Neural cell (in vitro differentiated cells): ENCODE data around the gene SLIT3. TPM values are rescaled to one million over a fixed set of nuclear protein-coding genes. Genes with fewer than 3 reads are reported as not detected.
"Not testable (repeated sequence)": the region's sequence is repeated elsewhere in the genome, so short reads cannot be mapped to it uniquely, and the experiment has no call there.

ENCODE experiments used
- H2AFZ ChIP-seq: fragments of 200-600, 300-800 bp; sonication (generic), shearing (Covaris generic); 2 replicates; pipeline ENCODE4 v1.6.0; 2014; ENCODE audit warnings: low read depth, mild to moderate bottlenecking, antibody characterized with exemption, low read length, moderate library complexity
- H3F3A ChIP-seq: fragments of 200-600 bp; shearing (Covaris generic); 2 replicates; pipeline ENCODE4 v1.6.1; 2016; ENCODE audit warnings: mild to moderate bottlenecking, moderate library complexity, mixed read lengths, antibody characterized with exemption, low read length; ENCODE audit not compliant: insufficient read depth, poor library complexity, severe bottlenecking
- H3K27ac ChIP-seq: fragments of 200-600, 300-800 bp; sonication (generic), shearing (Covaris generic); 2 replicates; pipeline ENCODE4 v1.5.1; 2014; ENCODE audit warnings: mild to moderate bottlenecking, low read length, moderate library complexity
- H3K27me3 ChIP-seq: fragments of 300-800, 200-600 bp; sonication (generic), shearing (Covaris generic); 2 replicates; pipeline ENCODE4 v1.6.0; 2014; ENCODE audit warnings: mild to moderate bottlenecking, low read depth, low read length, moderate library complexity; ENCODE audit not compliant: insufficient read depth
- H3K36me3 ChIP-seq: fragments of 300-800, 200-600 bp; sonication (generic), shearing (Covaris generic); 2 replicates; pipeline ENCODE4 v1.5.1; 2014; ENCODE audit warnings: mild to moderate bottlenecking, antibody characterized with exemption, low read length, moderate library complexity; ENCODE audit not compliant: insufficient read depth
- H3K4me2 ChIP-seq: fragments of 300-800, 200-600 bp; sonication (generic), shearing (Covaris generic); 2 replicates; pipeline ENCODE4 v1.6.0; 2014; ENCODE audit warnings: mild to moderate bottlenecking, low read length
- H3K4me3 ChIP-seq: fragments of 300-800, 200-600 bp; sonication (generic), shearing (Covaris generic); 2 replicates; pipeline ENCODE4 v1.5.1; 2014; ENCODE audit warnings: mild to moderate bottlenecking, low read length, moderate library complexity
- H3K79me2 ChIP-seq: fragments of 200-600 bp; shearing (Covaris generic); replicated peaks from 2 replicates; pipeline ENCODE4 v1.6.0; 2014; ENCODE audit warnings: mild to moderate bottlenecking, low read length, moderate library complexity; ENCODE audit not compliant: insufficient read depth
- H3K9ac ChIP-seq: fragments of 300-800, 200-600 bp; sonication (generic), shearing (Covaris generic); 2 replicates; pipeline ENCODE4 v1.6.1; 2016; ENCODE audit warnings: mild to moderate bottlenecking, low read length, mixed read lengths
- H3K9me2 ChIP-seq: fragments of 200-600 bp; shearing (Covaris generic); 2 replicates; pipeline ENCODE4 v1.6.1; 2016; ENCODE audit warnings: mild to moderate bottlenecking, low read length, mixed read lengths; ENCODE audit not compliant: insufficient read depth
- H3K9me3 ChIP-seq: fragments of 200-600, 300-800 bp; sonication (generic), shearing (Covaris generic); 2 replicates; pipeline ENCODE4 v1.6.1; 2016; ENCODE audit warnings: mild to moderate bottlenecking, mixed run types, low read length, moderate library complexity, mixed read lengths
- H4K20me1 ChIP-seq: fragments of 200-600 bp; shearing (Covaris generic); 2 replicates; pipeline ENCODE4 v1.6.1; 2016; ENCODE audit warnings: mild to moderate bottlenecking, mixed run types; ENCODE audit not compliant: insufficient read depth
- CTCF ChIP-seq: fragments of 450-650 bp; IDR thresholded peaks from 2 replicates; pipeline ENCODE4 v1.5.1; 2014; ENCODE audit warnings: antibody characterized with exemption, mild to moderate bottlenecking, moderate library complexity; ENCODE audit not compliant: poor library complexity, severe bottlenecking
- EP300 ChIP-seq: fragments of 450-650 bp; conservative IDR thresholded peaks from 2 replicates; pipeline ENCODE4 v1.6.1; 2014; ENCODE audit warnings: antibody characterized with exemption, mild to moderate bottlenecking, moderate library complexity; ENCODE audit not compliant: poor library complexity, severe bottlenecking
- EZH2 ChIP-seq: fragments of 200-600, 300-800 bp; shearing (Covaris generic), sonication (generic); IDR thresholded peaks from 2 replicates; pipeline ENCODE4 v1.6.1; 2014; ENCODE audit warnings: antibody characterized with exemption, low read length, borderline replicate concordance, mild to moderate bottlenecking; ENCODE audit not compliant: insufficient read depth, poor library complexity, severe bottlenecking
- MXI1 ChIP-seq: fragments of 450-650 bp; conservative IDR thresholded peaks from 2 replicates; pipeline ENCODE4 v1.6.1; 2014; ENCODE audit warnings: antibody characterized with exemption, mild to moderate bottlenecking; ENCODE audit not compliant: poor library complexity, severe bottlenecking
- POLR2AphosphoS5 ChIP-seq: IDR thresholded peaks from 2 replicates; pipeline ENCODE4 v1.6.1; 2012
- RAD21 ChIP-seq: fragments of 450-650 bp; conservative IDR thresholded peaks from 2 replicates; pipeline ENCODE4 v1.6.1; 2014; ENCODE audit warnings: antibody characterized with exemption, mild to moderate bottlenecking, moderate library complexity
- REST ChIP-seq: IDR thresholded peaks from 2 replicates; pipeline ENCODE4 v1.6.1; 2012; ENCODE audit warnings: borderline replicate concordance
- SMC3 ChIP-seq: fragments of 450-650 bp; conservative IDR thresholded peaks from 2 replicates; pipeline ENCODE4 v1.6.1; 2014; ENCODE audit warnings: antibody characterized with exemption, mild to moderate bottlenecking, moderate library complexity; ENCODE audit not compliant: poor library complexity
- TAF1 ChIP-seq: IDR thresholded peaks from 2 replicates; pipeline ENCODE4 v1.6.1; 2012; ENCODE audit warnings: low read depth
- polyA plus RNA-seq: library from polyadenylated mRNA; depleted of rRNA; stranded (reverse); fragments of >200 nt; gene quantifications from 2 replicates; pipeline ENCODE4 v1.2.3, GENCODE V29; 2014

The SLIT3 gene
- polyA plus RNA-seq, 1 donor from 2014 or later: 1.2 TPM

- Histone ChIP-seq H3K4me2 (no peak overlapping the region), H3K9ac (no peak overlapping the region), H3K27me3 (no peaks in the 10 kb centered on the region), H3F3A (no peaks in the 10 kb centered on the region), H4K20me1 (no peaks in the 10 kb centered on the region), H2AFZ (no peak overlapping the region), H3K27ac (no peak overlapping the region), H3K36me3 (no peaks in the 10 kb centered on the region), H3K4me3 (no peak overlapping the region), H3K9me3 (no peaks in the 10 kb centered on the region), H3K9me2 (no peaks in the 10 kb centered on the region), H3K79me2 (no peaks in the 10 kb centered on the region)
- TF ChIP-seq EZH2: no peak
- TF ChIP-seq POLR2AphosphoS5: no peak
- no peak for TF ChIP-seq CTCF
- no peak for TF ChIP-seq SMC3
- TF ChIP-seq REST: no peak
- TF ChIP-seq TAF1: no peak
- TF ChIP-seq MXI1: no peak
- no peak for TF ChIP-seq RAD21
- TF ChIP-seq EP300: no peak
Measured at GRCh38 chr5:168637793-168638192, 663.1 kb downstream of the SLIT3 start.

- no peak overlapping the region for H3K9ac ChIP-seq
- no peak overlapping the region for H3K4me2 ChIP-seq
- no peaks in the 10 kb centered on the region for H3K79me2 ChIP-seq
- H3K9me3 ChIP-seq: no peaks in the 10 kb centered on the region
- H3K36me3 ChIP-seq: no peaks in the 10 kb centered on the region
- no peak overlapping the region for H2AFZ ChIP-seq
- H3K4me3 ChIP-seq: no peak overlapping the region
- no peak overlapping the region for H3K27ac ChIP-seq
- no peaks in the 10 kb centered on the region for H3K27me3 ChIP-seq
- H3K9me2 ChIP-seq: no peaks in the 10 kb centered on the region
- H3F3A ChIP-seq: no peaks in the 10 kb centered on the region
- TF ChIP-seq RAD21 (no peak), MXI1 (no peak), EP300 (no peak), TAF1 (no peak), SMC3 (no peak), CTCF (no peak), EZH2 (no peak), REST (no peak), POLR2AphosphoS5 (no peak)
- H4K20me1 ChIP-seq: no peaks in the 10 kb centered on the region
Measured at GRCh38 chr5:168637281-168637680, 663.7 kb downstream of the SLIT3 start.

DNA sequence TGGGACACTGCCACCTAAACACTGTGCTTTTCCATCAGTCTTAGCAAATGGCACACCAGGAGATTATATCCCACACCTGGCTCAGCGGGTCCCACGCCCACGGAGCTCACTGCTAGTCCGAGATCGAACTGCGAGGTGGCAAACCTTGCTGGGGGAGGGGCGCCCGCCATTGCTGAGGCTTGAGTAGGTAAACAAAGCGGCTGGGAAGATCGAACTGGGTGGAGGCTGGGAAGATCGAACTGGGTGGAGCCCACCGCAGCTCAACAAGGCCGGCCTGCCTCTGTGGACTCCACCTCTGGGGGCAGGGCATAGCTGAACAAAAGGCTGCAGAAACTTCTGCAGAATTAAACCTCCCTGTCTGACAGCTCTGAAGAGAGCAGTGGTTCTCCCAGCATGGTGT lies 670.0 kb downstream of the SLIT3 start:
- not testable (repeated sequence) for H3K4me2 ChIP-seq, H3K9ac ChIP-seq, H4K20me1 ChIP-seq, H3K9me3 ChIP-seq, H3K4me3 ChIP-seq, H3F3A ChIP-seq, H3K27ac ChIP-seq, H2AFZ ChIP-seq, H3K79me2 ChIP-seq, H3K9me2 ChIP-seq, H3K36me3 ChIP-seq, H3K27me3 ChIP-seq
